GM10847 (cell line): ENCODE data around the gene TBL3.

Experiments used
- POLR2A ChIP-seq: IDR thresholded peaks from 2 replicates; pipeline ENCODE4 v1.6.1; 2011; ENCODE audit not compliant: insufficient read length; ENCODE audit errors: extremely low read depth

Gene TBL3

GRCh38 chr16:1984347-1985225 is 12.7 kb downstream of the TBL3 start:
- TF ChIP-seq POLR2A, result no peak

DNA sequence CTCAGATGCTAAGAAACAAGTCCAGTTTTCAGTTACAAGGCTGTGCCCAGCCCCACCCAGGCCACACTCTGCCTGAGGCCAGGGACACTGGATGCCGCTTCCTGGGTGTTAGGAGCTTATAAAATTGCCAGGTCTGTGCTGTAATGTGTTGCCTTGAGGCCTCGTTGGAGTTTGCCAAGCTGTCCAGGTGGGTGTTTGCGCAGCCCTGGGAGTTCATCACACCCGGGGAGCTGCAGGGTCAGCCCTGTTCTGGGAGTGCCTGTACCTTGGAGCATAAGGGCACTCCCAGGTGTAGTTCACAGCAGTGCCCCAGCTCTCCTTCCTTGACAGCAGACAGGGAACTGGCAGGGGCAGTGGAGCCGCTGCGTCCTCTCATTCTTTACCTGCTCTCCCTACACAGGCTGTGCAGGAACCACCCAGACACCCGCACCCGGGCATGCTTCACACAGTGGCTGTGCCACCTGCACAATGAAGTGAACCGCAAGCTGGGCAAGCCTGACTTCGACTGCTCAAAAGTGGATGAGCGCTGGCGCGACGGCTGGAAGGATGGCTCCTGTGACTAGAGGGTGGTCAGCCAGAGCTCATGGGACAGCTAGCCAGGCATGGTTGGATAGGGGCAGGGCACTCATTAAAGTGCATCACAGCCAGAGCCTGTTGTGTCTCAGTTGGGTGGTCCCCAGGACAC is 13.8 kb downstream of the TBL3 start:
- no peak for TF ChIP-seq POLR2A

DNA sequence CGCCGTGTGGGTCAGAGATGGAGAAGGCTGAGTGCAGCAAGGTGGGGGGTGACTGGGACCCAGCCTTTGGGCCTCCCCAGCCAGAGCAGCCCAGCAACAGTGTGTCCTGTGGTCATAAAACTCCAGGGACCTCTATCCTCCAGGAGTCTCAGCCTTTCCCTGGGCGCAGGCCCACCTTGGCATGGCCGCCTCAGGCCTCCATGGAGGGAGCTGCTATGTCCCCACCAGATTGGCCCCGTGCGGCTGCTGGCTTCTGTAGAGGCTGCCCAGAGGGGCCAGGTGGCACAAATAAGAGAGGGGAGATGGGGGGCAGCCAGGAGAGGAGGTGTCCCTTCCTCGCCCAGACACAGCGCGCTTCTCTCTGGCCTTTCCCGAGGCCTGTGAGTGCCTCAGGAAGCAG is 15.3 kb downstream of the TBL3 start:
- no peak for TF ChIP-seq POLR2A

DNA sequence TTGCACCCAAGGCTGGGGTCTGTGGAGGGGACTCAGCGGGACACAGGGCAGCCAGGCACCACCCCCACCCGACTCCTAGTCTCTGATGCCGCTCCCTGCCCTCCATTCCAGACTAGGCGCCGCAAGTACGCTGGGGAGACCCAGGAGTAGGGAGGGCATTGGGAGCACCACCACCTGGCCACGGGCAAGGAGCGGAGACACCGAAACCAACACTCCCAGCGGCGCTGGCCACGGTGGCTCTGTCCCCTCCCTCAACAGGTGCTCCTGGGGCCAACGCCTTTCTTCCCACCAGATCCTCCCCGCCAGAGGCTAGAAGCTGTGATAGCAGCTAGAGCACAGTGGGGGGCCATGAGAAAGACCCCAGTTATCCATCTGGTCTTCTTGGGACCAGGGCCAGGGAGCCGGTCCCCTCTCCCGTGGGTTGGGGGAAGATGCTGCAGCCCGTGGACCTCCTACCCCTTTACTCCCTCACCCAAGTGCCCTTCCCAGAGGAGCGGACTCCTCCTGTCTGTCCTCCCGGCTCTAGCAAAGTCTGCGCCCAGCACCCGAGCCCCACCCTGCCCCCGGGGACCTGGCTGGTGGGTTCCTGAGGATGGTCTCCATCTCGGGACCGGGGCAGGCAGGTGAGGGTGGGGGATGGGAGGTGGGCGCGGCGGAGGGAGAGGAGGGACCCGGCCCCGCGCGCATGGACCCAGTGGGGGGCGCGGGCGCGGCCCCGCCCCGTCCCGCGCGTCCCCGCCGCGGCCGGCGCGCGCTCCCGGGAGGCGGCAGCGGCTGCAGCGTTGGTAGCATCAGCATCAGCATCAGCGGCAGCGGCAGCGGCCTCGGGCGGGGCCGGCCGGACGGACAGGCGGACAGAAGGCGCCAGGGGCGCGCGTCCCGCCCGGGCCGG is 17.6 kb downstream of the TBL3 start, which contains the start of gene SYNGR3:
TSS of gene SYNGR3 (plus strand) at position 762 of the 892 bp plus-strand sequence. CDS start 133 bp downstream, outside the sequence.
- TF ChIP-seq POLR2A, result no peak

DNA sequence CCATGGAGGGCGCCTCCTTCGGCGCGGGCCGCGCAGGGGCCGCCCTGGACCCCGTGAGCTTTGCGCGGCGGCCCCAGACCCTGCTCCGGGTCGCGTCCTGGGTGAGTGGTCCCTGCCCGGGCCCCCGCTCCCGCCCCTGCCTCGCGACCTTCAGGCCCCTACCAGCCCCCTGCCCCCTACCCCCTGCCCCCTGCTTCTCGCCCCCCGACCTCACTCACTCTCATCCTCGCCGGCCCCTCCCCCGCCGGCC is 18.2 kb downstream of the TBL3 start:
- no peak for TF ChIP-seq POLR2A

DNA sequence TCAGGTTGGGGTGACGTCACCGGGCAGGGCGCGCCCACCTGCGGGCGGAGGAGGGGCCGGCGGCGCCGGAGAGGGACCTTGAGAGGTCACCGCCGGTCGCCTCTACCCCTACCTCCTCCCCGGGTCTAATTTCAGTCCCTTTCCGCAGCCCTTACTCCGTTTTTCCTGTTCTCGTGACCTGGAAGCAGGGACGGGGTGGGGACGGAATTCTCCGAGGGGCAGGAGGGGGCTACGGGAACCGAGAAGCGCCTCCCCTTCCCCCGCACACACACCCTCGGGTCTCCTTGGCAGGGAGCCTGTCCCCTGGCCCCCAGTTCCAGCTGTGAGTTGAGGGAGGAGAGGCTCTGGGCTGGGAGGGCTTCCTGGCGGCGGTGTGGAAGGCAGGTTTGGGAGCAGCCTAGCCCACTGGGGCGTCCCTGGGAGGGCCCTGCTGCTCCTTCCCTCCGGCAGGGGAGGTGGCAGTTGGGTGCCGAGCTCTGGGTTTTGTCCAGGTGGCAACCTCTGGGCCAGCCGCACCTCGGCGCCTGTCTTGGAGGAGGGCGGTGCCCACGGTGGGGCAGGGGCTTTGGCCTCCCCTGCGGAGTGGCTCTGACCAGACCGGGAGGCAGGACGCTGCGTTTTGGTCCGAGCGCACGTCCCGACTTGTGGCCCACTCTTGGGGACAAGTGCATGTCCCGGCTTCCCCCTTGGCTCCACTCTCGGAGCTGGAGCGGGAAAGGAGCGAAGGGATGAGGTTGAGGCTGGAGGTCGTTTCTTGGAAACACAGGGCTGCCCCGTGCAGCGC is 18.7 kb downstream of the TBL3 start:
- TF ChIP-seq POLR2A, result no peak

DNA sequence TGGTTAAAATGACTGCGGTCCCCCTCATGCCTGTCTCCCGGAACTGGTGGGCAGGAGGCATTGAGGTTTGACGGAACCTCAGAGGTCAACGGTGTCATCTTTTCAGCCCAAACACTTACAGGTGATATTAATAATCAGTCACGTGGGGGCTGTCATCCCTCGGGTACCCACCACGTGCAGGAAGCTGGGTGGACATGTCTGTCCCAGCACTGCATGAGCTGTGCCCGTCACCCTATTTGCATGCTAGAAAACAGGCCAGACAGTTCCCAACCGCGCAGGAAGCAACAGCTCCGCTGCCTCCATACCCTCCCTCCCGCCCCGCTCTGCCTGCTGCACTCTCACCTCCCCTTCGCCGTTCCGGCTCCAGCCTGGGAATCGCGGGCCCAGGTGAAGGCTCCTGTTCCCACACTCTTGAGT is 19.3 kb downstream of the TBL3 start:
- no peak for TF ChIP-seq POLR2A

- no peak for TF ChIP-seq POLR2A
These were observed 19.7 kb downstream of the TBL3 start for GRCh38 chr16:1991588-1991947.

GRCh38 chr16:1991948-1992703 is 20.3 kb downstream of the TBL3 start:
- TF ChIP-seq POLR2A, result peak; percentile 43

DNA sequence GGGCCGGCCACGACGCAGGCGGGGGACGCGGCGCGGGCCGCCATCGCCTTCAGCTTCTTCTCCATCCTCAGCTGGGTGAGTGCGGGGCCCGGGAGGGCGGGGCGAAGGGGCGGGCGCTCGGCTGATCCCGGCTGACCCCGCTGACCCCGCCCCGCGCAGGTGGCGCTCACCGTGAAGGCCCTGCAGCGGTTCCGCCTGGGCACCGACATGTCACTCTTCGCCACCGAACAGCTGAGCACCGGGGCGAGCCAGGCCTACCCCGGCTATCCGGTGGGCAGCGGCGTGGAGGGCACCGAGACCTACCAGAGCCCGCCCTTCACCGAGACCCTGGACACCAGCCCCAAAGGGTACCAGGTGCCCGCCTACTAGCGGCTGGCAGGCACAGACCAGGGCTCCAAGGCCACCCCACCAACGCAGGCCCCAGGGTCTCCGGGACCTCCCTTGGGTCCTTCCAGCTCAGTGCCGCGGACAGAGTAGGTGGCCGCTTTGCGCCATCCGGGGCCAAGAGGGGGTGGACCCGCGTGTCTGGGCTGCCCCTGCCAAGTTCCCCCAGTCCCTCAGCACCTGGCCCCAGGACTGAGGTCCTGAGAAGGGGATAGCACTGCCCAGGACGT is 21.0 kb downstream of the TBL3 start:
- no peak for TF ChIP-seq POLR2A

- TF ChIP-seq POLR2A, result no peak
These were observed 21.9 kb downstream of the TBL3 start for GRCh38 chr16:1993731-1994131.

DNA sequence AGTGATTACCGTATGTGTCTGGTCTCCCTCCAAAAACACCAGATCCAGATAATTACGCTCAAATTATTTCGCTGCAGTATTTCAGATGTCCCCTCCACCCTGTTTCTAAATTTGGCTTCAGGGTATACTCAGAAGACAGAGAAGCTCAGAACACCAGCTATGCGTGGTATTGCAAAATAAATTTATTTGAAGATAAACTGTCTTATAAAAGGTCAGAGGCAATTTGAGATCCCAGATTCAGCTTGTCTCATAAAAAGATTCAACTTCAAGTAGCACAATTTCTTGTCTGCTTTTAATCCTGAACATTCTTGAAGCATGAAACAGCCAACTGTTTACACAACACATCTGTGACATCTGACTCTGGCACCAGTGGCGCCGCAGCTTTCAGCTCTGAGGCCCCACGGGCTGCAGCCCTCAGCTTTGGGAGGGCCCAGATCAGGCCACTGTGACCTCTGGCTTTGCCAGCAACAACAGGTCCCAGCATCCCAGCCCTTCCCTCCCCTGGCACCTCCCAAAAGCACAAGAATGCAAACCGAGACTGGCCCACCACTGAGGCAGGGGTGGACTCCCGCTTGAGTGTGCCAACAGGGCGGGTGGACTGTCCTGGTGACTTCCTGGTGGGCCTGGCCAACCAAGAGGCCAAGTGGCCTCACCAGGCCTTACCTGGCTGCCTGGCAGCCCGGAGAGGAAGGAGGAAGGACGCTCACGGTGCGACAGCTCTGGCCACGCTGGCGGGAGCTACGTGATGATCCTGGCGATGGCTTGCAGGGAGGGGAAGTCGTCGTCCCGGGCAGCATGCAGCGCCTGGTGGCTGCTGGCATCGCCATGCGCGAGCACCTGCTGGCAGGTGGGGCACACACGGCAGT is 25.9 kb downstream of the TBL3 start:
- no peak for TF ChIP-seq POLR2A

DNA sequence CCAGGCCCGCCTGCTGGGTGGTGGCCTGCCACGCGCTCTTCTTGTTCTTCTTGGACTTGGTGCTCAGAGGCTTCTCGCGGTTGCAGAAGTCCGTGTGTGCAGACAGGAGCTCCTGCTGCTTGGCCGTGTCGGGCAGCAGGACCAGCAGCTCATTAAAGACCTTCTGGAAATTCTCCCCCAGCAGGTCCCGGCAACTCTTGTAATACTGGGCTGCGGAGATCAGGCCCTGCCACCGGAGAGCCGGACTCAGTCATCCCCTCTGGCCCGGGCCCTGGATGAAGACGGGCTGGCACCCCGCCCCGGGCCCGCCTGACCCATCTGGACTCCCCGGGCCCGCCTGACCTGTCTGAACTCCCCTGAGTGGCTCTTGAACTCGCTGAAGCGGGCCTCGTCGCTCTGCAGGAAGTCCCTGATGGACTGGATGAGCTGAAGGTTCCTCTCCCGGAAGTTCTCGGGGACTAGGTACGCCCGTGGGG is 26.5 kb downstream of the TBL3 start:
- TF ChIP-seq POLR2A, result no peak
